ENCODE measurements around the gene CACNA1S. TPM values are rescaled to one million over a fixed set of nuclear protein-coding genes. Genes with fewer than 3 reads are reported as not detected.
A peak's percentile ranks its signal among the peaks of the same experiment; 100 is the strongest.

The CACNA1S gene
- total and polyA plus RNA-seq, 12 donors, result under 0.01 to 0.07 TPM; not detected in 10

DNA sequence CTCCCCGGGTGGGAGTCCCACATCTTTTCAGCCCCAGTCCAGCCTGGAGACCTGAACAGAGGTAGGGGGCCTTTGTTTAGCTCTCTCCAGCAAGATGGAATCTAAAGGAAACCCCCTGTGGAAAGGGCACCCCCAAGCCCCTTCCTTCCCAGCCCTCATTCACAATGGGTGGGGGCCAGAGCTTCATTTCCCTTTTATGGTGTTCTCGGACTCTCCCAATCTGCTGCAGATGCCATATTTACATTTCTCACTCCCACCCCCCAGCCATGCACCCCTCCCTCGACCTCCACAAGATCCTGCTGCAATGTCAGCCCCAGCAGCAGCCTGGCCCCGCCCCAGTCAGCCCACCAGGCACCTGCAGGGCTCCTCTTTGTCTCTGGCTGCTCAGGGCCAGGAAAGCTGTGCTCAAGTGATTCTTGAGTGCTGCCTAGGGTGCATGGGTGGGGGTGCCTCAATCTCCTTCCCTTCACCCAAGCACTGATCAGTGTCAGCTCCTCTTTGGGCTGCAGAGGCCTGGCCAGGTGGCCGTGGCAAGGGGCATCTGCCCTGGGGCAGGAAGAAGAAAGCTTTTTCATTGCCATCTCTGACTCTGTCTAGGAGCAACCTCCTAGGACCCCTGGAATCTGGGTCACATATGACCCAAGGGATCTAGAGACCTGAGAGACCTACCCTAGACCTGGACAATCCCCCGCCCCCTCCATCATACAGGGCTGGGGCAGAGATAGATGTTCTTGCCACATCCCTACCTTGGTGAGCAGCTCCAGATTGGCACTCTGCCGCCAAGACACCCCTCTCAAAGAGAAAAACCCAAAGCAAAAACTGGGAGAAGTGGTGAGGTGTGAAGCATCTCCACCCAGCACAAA is 90.4 kb downstream of the CACNA1S start:
- H3K36me3 ChIP-seq (replicated peaks in 1 of 2), result no peaks in the 10 kb centered on the region
- no peaks in the 10 kb centered on the region for H3K9me3 ChIP-seq (replicated peaks in 1 of 3)
- intact Hi-C loops (cut with DNase I), result no loop called here
- no peaks in the 10 kb centered on the region for H3K27me3 ChIP-seq
- H3K4me1 ChIP-seq (replicated peaks in 1 of 2), result peaks cover 5 to 21% of the 10 kb centered on the region in 2 donors
- 76 to 86% (median 81%) methylated on average over 6 to 7 of the region's 7 CpGs for WGBS, 4 donors
- no peak for DNase-seq
- no peak overlapping the region for H3K27ac ChIP-seq
- TF ChIP-seq POLR2A (IDR thresholded peaks at IDR 0.05), result no peak
- TF ChIP-seq, protein P1, sequence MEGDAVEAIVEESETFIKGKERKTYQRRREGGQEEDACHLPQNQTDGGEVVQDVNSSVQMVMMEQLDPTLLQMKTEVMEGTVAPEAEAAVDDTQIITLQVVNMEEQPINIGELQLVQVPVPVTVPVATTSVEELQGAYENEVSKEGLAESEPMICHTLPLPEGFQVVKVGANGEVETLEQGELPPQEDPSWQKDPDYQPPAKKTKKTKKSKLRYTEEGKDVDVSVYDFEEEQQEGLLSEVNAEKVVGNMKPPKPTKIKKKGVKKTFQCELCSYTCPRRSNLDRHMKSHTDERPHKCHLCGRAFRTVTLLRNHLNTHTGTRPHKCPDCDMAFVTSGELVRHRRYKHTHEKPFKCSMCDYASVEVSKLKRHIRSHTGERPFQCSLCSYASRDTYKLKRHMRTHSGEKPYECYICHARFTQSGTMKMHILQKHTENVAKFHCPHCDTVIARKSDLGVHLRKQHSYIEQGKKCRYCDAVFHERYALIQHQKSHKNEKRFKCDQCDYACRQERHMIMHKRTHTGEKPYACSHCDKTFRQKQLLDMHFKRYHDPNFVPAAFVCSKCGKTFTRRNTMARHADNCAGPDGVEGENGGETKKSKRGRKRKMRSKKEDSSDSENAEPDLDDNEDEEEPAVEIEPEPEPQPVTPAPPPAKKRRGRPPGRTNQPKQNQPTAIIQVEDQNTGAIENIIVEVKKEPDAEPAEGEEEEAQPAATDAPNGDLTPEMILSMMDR (IDR thresholded peaks at IDR 0.05), result no peak
- no peak overlapping the region for H3K4me3 ChIP-seq

DNA sequence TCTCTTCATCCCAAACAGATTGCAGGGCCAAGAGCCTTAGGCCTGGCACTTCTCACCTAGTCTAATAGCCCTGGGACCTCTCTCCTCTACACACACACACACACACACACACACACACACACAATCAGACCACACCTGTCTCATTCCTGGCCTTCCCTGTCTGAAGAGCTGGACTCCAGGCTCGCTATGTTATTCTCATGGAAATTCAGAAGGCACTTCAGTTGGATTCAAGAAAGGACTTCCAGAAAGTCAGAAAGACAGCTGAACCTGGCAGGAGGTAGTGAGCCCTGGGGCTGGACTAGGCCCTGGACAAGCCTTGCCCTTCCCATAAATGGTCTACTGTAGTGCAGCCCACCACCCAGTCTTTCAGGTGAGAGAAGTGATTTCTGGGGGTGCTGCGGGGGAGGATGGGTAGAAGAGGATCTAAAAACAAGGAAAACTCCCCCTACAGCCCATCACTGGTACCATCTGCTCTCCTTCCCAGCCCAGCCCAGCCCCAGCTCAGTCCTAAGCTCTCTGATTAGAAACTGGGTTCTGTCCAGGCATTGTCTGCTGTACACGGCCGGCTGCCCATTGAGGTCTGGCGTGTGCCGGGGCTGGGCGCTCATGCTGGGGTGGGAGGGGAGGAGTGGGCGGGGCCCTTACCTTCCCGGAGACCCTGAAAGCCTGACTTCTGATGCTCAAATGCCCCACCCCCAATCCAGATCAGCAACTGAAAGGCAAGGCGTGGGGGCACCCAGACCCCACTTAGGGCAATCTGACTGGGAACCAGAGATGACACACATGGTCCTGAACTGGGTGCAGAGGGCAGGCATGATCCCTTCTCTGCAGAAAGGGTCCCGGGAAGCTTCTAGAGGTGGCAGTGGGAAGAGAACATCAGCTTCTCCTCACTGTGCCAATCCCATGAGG is 91.3 kb downstream of the CACNA1S start:
- Histone ChIP-seq H3K36me3 (replicated peaks in 1 of 2) (no peaks in the 10 kb centered on the region), H3K27ac (no peak overlapping the region), H3K4me1 (replicated peaks in 1 of 2) (peaks cover 5 to 20% of the 10 kb centered on the region in 2 donors), H3K9me3 (replicated peaks in 1 of 3) (no peaks in the 10 kb centered on the region), H3K4me3 (no peak overlapping the region), H3K27me3 (no peaks in the 10 kb centered on the region)
- intact Hi-C loops (cut with DNase I), result no loop called here
- TF ChIP-seq, protein P1 (IDR thresholded peaks at IDR 0.05), result no peak
- no peak for TF ChIP-seq POLR2A (IDR thresholded peaks at IDR 0.05)
- DNase-seq, result no peak
- WGBS, 4 donors, result 73 to 81% (median 77%) methylated on average over 6 to 11 of the region's 11 CpGs

DNA sequence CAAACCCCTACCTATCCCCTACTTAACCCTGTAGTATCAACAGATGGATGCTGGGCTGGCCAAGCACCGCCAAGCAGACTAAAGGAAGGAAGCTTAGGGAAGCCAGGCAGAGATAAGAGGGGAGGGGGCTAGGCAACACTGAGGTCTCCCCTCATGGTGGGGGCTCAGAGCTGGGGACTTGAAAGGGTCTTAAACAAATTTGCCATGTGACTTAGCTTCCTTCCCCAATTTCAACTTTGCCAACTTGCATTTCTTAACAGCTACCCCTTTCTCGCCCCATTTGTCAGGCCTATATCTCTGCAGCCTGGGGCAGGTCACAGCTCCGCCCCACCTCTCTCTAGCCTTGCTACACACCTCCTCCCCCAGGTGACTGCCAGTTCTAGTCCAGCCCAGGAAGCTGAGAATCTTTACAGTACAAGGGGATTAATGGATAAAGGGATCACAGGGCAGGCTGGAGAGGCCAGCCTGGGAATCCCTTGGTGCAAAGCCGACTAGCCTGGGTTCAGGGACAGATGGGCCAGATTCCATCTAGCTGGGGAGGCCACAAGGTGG is 92.1 kb downstream of the CACNA1S start:
- DNase-seq, result no peak
- 54 to 85% (median 76%) methylated on average over 3 to 4 of the region's 4 CpGs for WGBS, 4 donors
- Histone ChIP-seq H3K27ac (peak overlapping the region in 1 of 5 donors; percentile 43), H3K4me1 (replicated peaks in 1 of 2) (peaks cover 5 to 23% of the 10 kb centered on the region in 2 donors), H3K9me3 (replicated peaks in 1 of 3) (no peaks in the 10 kb centered on the region), H3K27me3 (no peaks in the 10 kb centered on the region), H3K4me3 (no peak overlapping the region), H3K36me3 (replicated peaks in 1 of 2) (no peaks in the 10 kb centered on the region)
- intact Hi-C loops (cut with DNase I), result no loop called here
- TF ChIP-seq POLR2A (IDR thresholded peaks at IDR 0.05), result no peak
- TF ChIP-seq, protein P1 (IDR thresholded peaks at IDR 0.05), result no peak
